ENCODE measurements around the gene PEX1. TPM values are rescaled to one million over a fixed set of nuclear protein-coding genes. Genes with fewer than 3 reads are reported as not detected.

Gene PEX1
- total and polyA plus RNA-seq, 2 of the 13 experiments (the other 11 are each of a cell fraction or from before 2014, with no cell fraction given) = 16.6 to 22.4 TPM

DNA sequence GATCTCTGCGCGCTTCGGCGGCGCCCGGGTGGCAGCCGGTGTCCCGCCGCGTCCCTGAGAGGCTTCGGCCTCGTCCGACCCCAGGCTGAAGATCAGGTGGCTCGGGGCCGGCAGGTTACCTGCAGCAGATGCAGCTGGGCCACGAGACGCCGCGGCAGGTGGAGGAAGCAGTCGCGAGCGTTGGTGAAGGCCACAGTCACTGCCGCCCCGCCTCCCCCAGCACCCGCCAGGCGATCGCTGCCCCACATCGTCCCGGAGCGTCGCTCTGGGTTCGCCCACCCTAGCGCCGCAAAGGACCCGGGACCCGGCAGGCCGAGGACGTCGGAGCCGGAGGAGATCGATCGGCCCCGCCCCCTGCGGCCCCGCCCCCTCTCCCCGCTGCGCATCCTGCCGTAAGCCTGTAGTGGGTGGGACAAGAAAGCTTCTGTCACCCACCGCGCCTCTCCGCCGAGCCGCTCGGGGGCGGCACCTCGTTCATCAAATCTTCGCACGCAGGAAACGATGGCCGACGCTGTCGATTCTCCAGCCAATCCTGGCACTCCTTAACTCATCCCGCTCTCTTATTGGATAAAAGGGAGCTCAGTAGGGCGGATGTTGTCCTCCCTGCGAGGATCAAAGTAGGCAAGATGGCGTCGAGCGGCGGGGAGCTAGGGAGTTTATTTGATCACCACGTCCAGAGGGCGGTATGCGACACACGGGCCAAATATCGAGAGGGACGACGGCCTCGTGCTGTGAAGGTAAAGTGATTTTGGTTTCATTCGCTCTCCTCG is at the start of gene PEX1, which contains the start of gene RBM48 (continued):
- TF ChIP-seq, protein P1, sequence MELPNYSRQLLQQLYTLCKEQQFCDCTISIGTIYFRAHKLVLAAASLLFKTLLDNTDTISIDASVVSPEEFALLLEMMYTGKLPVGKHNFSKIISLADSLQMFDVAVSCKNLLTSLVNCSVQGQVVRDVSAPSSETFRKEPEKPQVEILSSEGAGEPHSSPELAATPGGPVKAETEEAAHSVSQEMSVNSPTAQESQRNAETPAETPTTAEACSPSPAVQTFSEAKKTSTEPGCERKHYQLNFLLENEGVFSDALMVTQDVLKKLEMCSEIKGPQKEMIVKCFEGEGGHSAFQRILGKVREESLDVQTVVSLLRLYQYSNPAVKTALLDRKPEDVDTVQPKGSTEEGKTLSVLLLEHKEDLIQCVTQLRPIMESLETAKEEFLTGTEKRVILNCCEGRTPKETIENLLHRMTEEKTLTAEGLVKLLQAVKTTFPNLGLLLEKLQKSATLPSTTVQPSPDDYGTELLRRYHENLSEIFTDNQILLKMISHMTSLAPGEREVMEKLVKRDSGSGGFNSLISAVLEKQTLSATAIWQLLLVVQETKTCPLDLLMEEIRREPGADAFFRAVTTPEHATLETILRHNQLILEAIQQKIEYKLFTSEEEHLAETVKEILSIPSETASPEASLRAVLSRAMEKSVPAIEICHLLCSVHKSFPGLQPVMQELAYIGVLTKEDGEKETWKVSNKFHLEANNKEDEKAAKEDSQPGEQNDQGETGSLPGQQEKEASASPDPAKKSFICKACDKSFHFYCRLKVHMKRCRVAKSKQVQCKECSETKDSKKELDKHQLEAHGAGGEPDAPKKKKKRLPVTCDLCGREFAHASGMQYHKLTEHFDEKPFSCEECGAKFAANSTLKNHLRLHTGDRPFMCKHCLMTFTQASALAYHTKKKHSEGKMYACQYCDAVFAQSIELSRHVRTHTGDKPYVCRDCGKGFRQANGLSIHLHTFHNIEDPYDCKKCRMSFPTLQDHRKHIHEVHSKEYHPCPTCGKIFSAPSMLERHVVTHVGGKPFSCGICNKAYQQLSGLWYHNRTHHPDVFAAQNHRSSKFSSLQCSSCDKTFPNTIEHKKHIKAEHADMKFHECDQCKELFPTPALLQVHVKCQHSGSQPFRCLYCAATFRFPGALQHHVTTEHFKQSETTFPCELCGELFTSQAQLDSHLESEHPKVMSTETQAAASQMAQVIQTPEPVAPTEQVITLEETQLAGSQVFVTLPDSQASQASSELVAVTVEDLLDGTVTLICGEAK (IDR thresholded peaks at IDR 0.05) = peak; percentile 48
- TF ChIP-seq, protein P1 (CRISPR knock-in tag; IDR thresholded peaks at IDR 0.05) = peak; percentile 38; the same call in 1 of the 2 replicates
- TF ChIP-seq KDM4B (CRISPR knock-in tag; IDR thresholded peaks at IDR 0.05) (peak; percentile 13; the same call in 1 of the 2 replicates), MAFK (conservative IDR thresholded peaks at IDR 0.05 in 1 of 2, IDR thresholded peaks at IDR 0.05 in 1 of 2; ENCODE audit: low read length in 2 of 2) (peak in 1 of 2 experiments; percentile 45; a peak in 1 of 4 replicates), ZNF20 (CRISPR knock-in tag; IDR thresholded peaks at IDR 0.05) (0 out of 2 replicates have a peak, but pooled peaks have one; percentile 34), ZNF407 (CRISPR knock-in tag; IDR thresholded peaks at IDR 0.05; ENCODE audit: not compliant biosample characterization) (no peak), PPARG (CRISPR knock-in tag; conservative IDR thresholded peaks at IDR 0.05) (0 out of 2 replicates have a peak, but pooled peaks have one; percentile 5), ZNF496 (CRISPR knock-in tag; IDR thresholded peaks at IDR 0.05; ENCODE audit: insufficient replicate concordance) (no peak), ZNF510 (CRISPR knock-in tag; IDR thresholded peaks at IDR 0.05; ENCODE audit: low read depth) (0 out of 2 replicates have a peak, but pooled peaks have one; percentile 72), ZBTB8A (CRISPR knock-in tag; IDR thresholded peaks at IDR 0.05; ENCODE audit: borderline replicate concordance, low read depth) (no peak)
